HG03442 (cell line): ENCODE measurements around the gene SAFB2.
"Not testable (repeated sequence)": the region's sequence is repeated elsewhere in the genome, so short reads cannot be mapped to it uniquely, and the experiment has no call there.

ENCODE experiments used
- ATAC-seq: cut with Tn5 transposase; IDR thresholded peaks from one replicate; pipeline ENCODE4 v1.9.1; 2021; ENCODE audit warnings: mild to moderate bottlenecking, moderate library complexity; ENCODE audit not compliant: unreplicated experiment

Gene SAFB2

GRCh38 chr19:5608766-5609165, 13.8 kb downstream of the SAFB2 start:
- not testable (repeated sequence) for ATAC-seq

- ATAC-seq, result no peak
Observed at GRCh38 chr19:5608291-5608690, 14.3 kb downstream of the SAFB2 start.

GRCh38 chr19:5607318-5608275, 15.0 kb downstream of the SAFB2 start:
- no peak for ATAC-seq

- ATAC-seq, result no peak
Observed at GRCh38 chr19:5605362-5605761, 17.2 kb downstream of the SAFB2 start.

- ATAC-seq, result no peak
Observed at GRCh38 chr19:5603626-5604025, 18.9 kb downstream of the SAFB2 start.

- ATAC-seq, result no peak
Observed at GRCh38 chr19:5600797-5601196, 21.8 kb downstream of the SAFB2 start.

- no peak for ATAC-seq
Observed at GRCh38 chr19:5595745-5596144, 26.8 kb downstream of the SAFB2 start.

GRCh38 chr19:5595129-5595528, 27.4 kb downstream of the SAFB2 start:
- no peak for ATAC-seq

GRCh38 chr19:5594521-5594950, 28.0 kb downstream of the SAFB2 start:
- ATAC-seq, result no peak

- no peak for ATAC-seq
Observed at GRCh38 chr19:5593343-5594255, 29.0 kb downstream of the SAFB2 start.

- no peak for ATAC-seq
Observed at GRCh38 chr19:5592531-5593342, 29.8 kb downstream of the SAFB2 start.

GRCh38 chr19:5591476-5591875, 31.1 kb downstream of the SAFB2 start:
- no peak for ATAC-seq

GRCh38 chr19:5590865-5591154, 31.8 kb downstream of the SAFB2 start:
- ATAC-seq, result no peak

- ATAC-seq, result no peak
Observed at GRCh38 chr19:5590151-5590864, 32.3 kb downstream of the SAFB2 start.

- no peak for ATAC-seq
Observed at GRCh38 chr19:5588906-5589676, 33.5 kb downstream of the SAFB2 start.

- no peak for ATAC-seq
Observed at GRCh38 chr19:5588441-5588840, 34.1 kb downstream of the SAFB2 start.

- ATAC-seq, result no peak
Observed at GRCh38 chr19:5587661-5588060, 34.9 kb downstream of the SAFB2 start.

GRCh38 chr19:5587071-5587455, 35.5 kb downstream of the SAFB2 start:
- ATAC-seq, result no peak

- ATAC-seq, result no peak
Observed at GRCh38 chr19:5586300-5587070, 36.1 kb downstream of the SAFB2 start.
